Neuronal stem cell (in vitro differentiated cells): ENCODE results near the gene YIPF3.

Experiments
- DNase-seq: peaks from one replicate; pipeline ENCODE4 v3.0.0-alpha.2; 2013; ENCODE audit warnings: low spot score
- H2AFZ ChIP-seq: one replicate; pipeline ENCODE4 v1.6.1; 2013; ENCODE audit warnings: mild to moderate bottlenecking, low read length, inconsistent platforms
- H2AK5ac ChIP-seq: 2 replicates; pipeline ENCODE4 v1.6.1; 2013; ENCODE audit warnings: low read depth, mild to moderate bottlenecking, inconsistent platforms, low read length, moderate library complexity, mixed read lengths
- H2BK120ac ChIP-seq: 2 replicates; pipeline ENCODE4 v1.6.1; 2013; ENCODE audit warnings: low read depth, mild to moderate bottlenecking, inconsistent platforms, low read length, moderate library complexity, mixed read lengths
- H2BK12ac ChIP-seq: one replicate; pipeline ENCODE4 v1.6.1; 2013; ENCODE audit warnings: low read length, inconsistent platforms
- H2BK15ac ChIP-seq: 2 replicates; pipeline ENCODE4 v1.6.1; 2013; ENCODE audit warnings: mild to moderate bottlenecking, low read length, inconsistent platforms, mixed read lengths
- H2BK5ac ChIP-seq: one replicate; pipeline ENCODE4 v1.6.1; 2013; ENCODE audit warnings: inconsistent platforms, mild to moderate bottlenecking, low read length, moderate library complexity
- H3K14ac ChIP-seq: one replicate; pipeline ENCODE4 v1.6.1; 2013; ENCODE audit warnings: low read length, inconsistent platforms
- H3K18ac ChIP-seq: 2 replicates; pipeline ENCODE4 v1.6.1; 2013; ENCODE audit warnings: low read length, inconsistent platforms
- H3K23ac ChIP-seq: 2 replicates; pipeline ENCODE4 v1.6.1; 2013; ENCODE audit warnings: low read depth, mild to moderate bottlenecking, mixed read lengths, low read length, inconsistent platforms; ENCODE audit not compliant: poor library complexity
- H3K27ac ChIP-seq: replicated peaks from 3 replicates; pipeline ENCODE4 v1.5.1; 2013; ENCODE audit warnings: low read length, inconsistent platforms
- H3K27me3 ChIP-seq, 3 experiments: 2 replicates each; pipeline ENCODE4 v1.6.1; 2013; ENCODE audit warnings: low read length in 3 of 3, mild to moderate bottlenecking in 2 of 3, inconsistent platforms in 1 of 3, low read depth in 1 of 3, mixed read lengths in 1 of 3, moderate library complexity in 1 of 3; ENCODE audit not compliant: control insufficient read depth in 3 of 3, insufficient read depth in 3 of 3
- H3K36me3 ChIP-seq, 2 donors: replicated peaks in 1 of 2; 2 replicates each; pipeline ENCODE4 v1.6.1; 2013; ENCODE audit warnings: low read length in 2 of 2; ENCODE audit not compliant: control insufficient read depth in 2 of 2, insufficient read depth in 2 of 2
- H3K4ac ChIP-seq: 2 replicates; pipeline ENCODE4 v1.6.1; 2013; ENCODE audit warnings: inconsistent platforms, mild to moderate bottlenecking, low read length, moderate library complexity
- H3K4me1 ChIP-seq, 2 donors: 1 replicate in 1 of 2; 2 replicates in 1 of 2; pipeline ENCODE4 v1.6.1; 2013; ENCODE audit warnings: low read length in 2 of 2, low read depth in 1 of 2; ENCODE audit not compliant: control insufficient read depth in 2 of 2, insufficient read depth in 1 of 2
- H3K4me2 ChIP-seq: one replicate; pipeline ENCODE4 v1.6.1; 2013; ENCODE audit warnings: mild to moderate bottlenecking, low read length, inconsistent platforms; ENCODE audit not compliant: insufficient read depth, poor library complexity, severe bottlenecking
- H3K4me3 ChIP-seq, 2 donors: 2 replicates each; pipeline ENCODE4 v1.5.1; 2013; ENCODE audit warnings: low read length in 2 of 2, mild to moderate bottlenecking in 2 of 2, inconsistent platforms in 1 of 2, moderate library complexity in 1 of 2
- H3K79me1 ChIP-seq: one replicate; pipeline ENCODE4 v1.6.1; 2013; ENCODE audit warnings: low read depth, mild to moderate bottlenecking, inconsistent platforms, low read length, moderate library complexity
- H3K9ac ChIP-seq: one replicate; pipeline ENCODE4 v1.6.1; 2013; ENCODE audit warnings: mild to moderate bottlenecking, low read depth, low read length, inconsistent platforms; ENCODE audit not compliant: poor library complexity
- H3K9me3 ChIP-seq, 2 donors: replicated peaks in 1 of 2; 2 replicates each; pipeline versions ENCODE3 to v1.6.1; 2013; ENCODE audit warnings: low read length in 2 of 2, mild to moderate bottlenecking in 2 of 2, inconsistent platforms in 1 of 2, low read depth in 1 of 2, mixed read lengths in 1 of 2, moderate library complexity in 1 of 2; ENCODE audit not compliant: control insufficient read depth in 2 of 2, insufficient read depth in 1 of 2
- H4K8ac ChIP-seq: one replicate; pipeline ENCODE4 v1.6.1; 2013; ENCODE audit warnings: low read depth, mild to moderate bottlenecking, inconsistent platforms, low read length, moderate library complexity
- H4K91ac ChIP-seq: one replicate; pipeline ENCODE4 v1.6.1; 2013; ENCODE audit warnings: low read length, low read depth, mild to moderate bottlenecking, inconsistent platforms; ENCODE audit not compliant: poor library complexity
- WGBS, 2 donors: extraction: QIAGEN DNeasy Blood & Tissue Kit; methylation state at CpG; one replicate each; pipeline ENCODE4 v1.1.7; 2013; ENCODE audit warnings: missing lambda C conversion rate in 2 of 2, mixed read lengths in 1 of 2; ENCODE audit not compliant: insufficient read length in 2 of 2, insufficient replicate concordance in 1 of 2; ENCODE audit errors: extremely low coverage in 2 of 2; 5-methylcytosine and 5-hydroxymethylcytosine counted together

The YIPF3 gene

GRCh38 chr6:43503443-43503842 is 13.3 kb downstream of the YIPF3 start:
- peaks cover 0 to 2% of the 10 kb centered on the region in 2 donors for H3K4me1 ChIP-seq
- peaks cover 0 to 2% of the 10 kb centered on the region in 2 donors for H3K9me3 ChIP-seq
- H3K4ac ChIP-seq: no peak overlapping the region
- H3K4me2 ChIP-seq: no peak overlapping the region
- H3K27ac ChIP-seq: no peak overlapping the region
- no peak overlapping the region for H4K8ac ChIP-seq
- no peak for DNase-seq
- H3K27me3 ChIP-seq: peaks cover 0 to 5% (median 0%) of the 10 kb centered on the region in 3 experiments
- no peak overlapping the region for H2BK120ac ChIP-seq
- H2AFZ ChIP-seq: no peak overlapping the region
- no peak overlapping the region for H2BK15ac ChIP-seq
- no peak overlapping the region for H3K18ac ChIP-seq
- no peak overlapping the region for H3K4me3 ChIP-seq
- WGBS, 2 donors: no CpG with 5 or more reads among the region's 8 CpGs
- no peak overlapping the region for H2AK5ac ChIP-seq
- H3K14ac ChIP-seq: no peak overlapping the region
- peaks cover 3% of the 10 kb centered on the region for H3K79me1 ChIP-seq
- H2BK5ac ChIP-seq: no peak overlapping the region
- H3K36me3 ChIP-seq: peaks cover 54 to 76% of the 10 kb centered on the region in 2 donors
- H3K23ac ChIP-seq: no peak overlapping the region
- no peak overlapping the region for H2BK12ac ChIP-seq
- H3K9ac ChIP-seq: peak overlapping the region; percentile 51
- H4K91ac ChIP-seq: no peak overlapping the region

- H2BK5ac ChIP-seq: peak overlapping the region; percentile 16
- H3K27ac ChIP-seq: no peak overlapping the region
- H3K14ac ChIP-seq: no peak overlapping the region
- no peak overlapping the region for H3K9ac ChIP-seq
- DNase-seq: no peak
- WGBS, 2 donors: no CpG with 5 or more reads among the region's 4 CpGs
- H3K27me3 ChIP-seq: no peaks in the 10 kb centered on the region
- no peak overlapping the region for H2AK5ac ChIP-seq
- no peak overlapping the region for H3K23ac ChIP-seq
- H3K4ac ChIP-seq: no peak overlapping the region
- no peak overlapping the region for H2AFZ ChIP-seq
- no peak overlapping the region for H2BK15ac ChIP-seq
- peaks cover 4% of the 10 kb centered on the region for H3K79me1 ChIP-seq
- no peak overlapping the region for H2BK120ac ChIP-seq
- no peaks in the 10 kb centered on the region for H3K4me1 ChIP-seq
- H3K9me3 ChIP-seq: peaks cover 0 to 2% of the 10 kb centered on the region in 2 donors
- H3K18ac ChIP-seq: no peak overlapping the region
- H2BK12ac ChIP-seq: no peak overlapping the region
- H3K4me3 ChIP-seq: no peak overlapping the region
- no peak overlapping the region for H4K91ac ChIP-seq
- H3K4me2 ChIP-seq: no peak overlapping the region
- peaks cover 54 to 83% of the 10 kb centered on the region in 2 donors for H3K36me3 ChIP-seq
- H4K8ac ChIP-seq: no peak overlapping the region
Observed at GRCh38 chr6:43502666-43503065, 14.1 kb downstream of the YIPF3 start.

- WGBS, 2 donors: no CpG with 5 or more reads among the region's 3 CpGs
- Histone ChIP-seq H2AFZ (no peak overlapping the region), H2AK5ac (no peak overlapping the region), H3K27ac (no peak overlapping the region), H3K79me1 (peaks cover 9% of the 10 kb centered on the region), H3K9ac (no peak overlapping the region), H2BK120ac (no peak overlapping the region), H3K4me3 (no peak overlapping the region), H3K14ac (no peak overlapping the region), H3K4me1 (peaks cover 2 to 5% of the 10 kb centered on the region in 2 donors), H3K4me2 (no peak overlapping the region), H3K9me3 (peaks cover 0 to 2% of the 10 kb centered on the region in 2 donors), H3K36me3 (peaks cover 56 to 85% of the 10 kb centered on the region in 2 donors), H2BK15ac (no peak overlapping the region), H4K8ac (no peak overlapping the region), H4K91ac (no peak overlapping the region), H3K27me3 (no peaks in the 10 kb centered on the region), H3K4ac (no peak overlapping the region), H3K23ac (no peak overlapping the region), H2BK5ac (no peak overlapping the region), H3K18ac (no peak overlapping the region), H2BK12ac (no peak overlapping the region)
- DNase-seq: no peak
Observed at GRCh38 chr6:43500921-43501320, 15.8 kb downstream of the YIPF3 start.

- no peak overlapping the region for H4K91ac ChIP-seq
- no peak overlapping the region for H3K14ac ChIP-seq
- no peak overlapping the region for H3K4me3 ChIP-seq
- peaks cover 7 to 15% of the 10 kb centered on the region in 2 donors for H3K4me1 ChIP-seq
- no peak overlapping the region for H2BK5ac ChIP-seq
- peaks cover 0 to 2% of the 10 kb centered on the region in 2 donors for H3K9me3 ChIP-seq
- H3K4ac ChIP-seq: no peak overlapping the region
- no peak overlapping the region for H2BK120ac ChIP-seq
- H2AFZ ChIP-seq: no peak overlapping the region
- no CpG with 5 or more reads among the region's 12 CpGs for WGBS, 2 donors
- no peak overlapping the region for H3K18ac ChIP-seq
- H3K36me3 ChIP-seq: peaks cover 46 to 75% of the 10 kb centered on the region in 2 donors
- H3K79me1 ChIP-seq: peaks cover 10% of the 10 kb centered on the region
- no peak overlapping the region for H3K23ac ChIP-seq
- no peak for DNase-seq
- no peaks in the 10 kb centered on the region for H3K27me3 ChIP-seq
- no peak overlapping the region for H3K27ac ChIP-seq
- no peak overlapping the region for H3K9ac ChIP-seq
- H2BK15ac ChIP-seq: no peak overlapping the region
- H2BK12ac ChIP-seq: no peak overlapping the region
- H3K4me2 ChIP-seq: no peak overlapping the region
- no peak overlapping the region for H4K8ac ChIP-seq
- H2AK5ac ChIP-seq: no peak overlapping the region
Observed at GRCh38 chr6:43499028-43499815, 17.5 kb downstream of the YIPF3 start.
